ENCODE results near the gene DEFB118. TPM values are rescaled to one million over a fixed set of nuclear protein-coding genes. Genes with fewer than 3 reads are reported as not detected.

The DEFB118 gene
- total RNA-seq, 2 donors from 2014 or later: not detected

GRCh38 chr20:31414381-31414780 is 46.0 kb downstream of the DEFB118 start:
- peaks cover 24% of the 10 kb centered on the region for H3K27me3 Mint-ChIP-seq (ENCODE audit: low read depth)
- H3K36me3 Mint-ChIP-seq (ENCODE audit: insufficient read depth in 2 of 2): no peaks in the 10 kb centered on the region
- peaks cover 2 to 5% of the 10 kb centered on the region in 2 donors for H3K9me3 Mint-ChIP-seq
- H3K4me3 Mint-ChIP-seq: no peak overlapping the region
- no peaks in the 10 kb centered on the region for H3K4me1 Mint-ChIP-seq (ENCODE audit: low read depth)
- ATAC-seq (replicated peaks in 1 of 2) (no peak), DNase-seq (no peak)
- no peak overlapping the region for H3K27ac Mint-ChIP-seq

DNA sequence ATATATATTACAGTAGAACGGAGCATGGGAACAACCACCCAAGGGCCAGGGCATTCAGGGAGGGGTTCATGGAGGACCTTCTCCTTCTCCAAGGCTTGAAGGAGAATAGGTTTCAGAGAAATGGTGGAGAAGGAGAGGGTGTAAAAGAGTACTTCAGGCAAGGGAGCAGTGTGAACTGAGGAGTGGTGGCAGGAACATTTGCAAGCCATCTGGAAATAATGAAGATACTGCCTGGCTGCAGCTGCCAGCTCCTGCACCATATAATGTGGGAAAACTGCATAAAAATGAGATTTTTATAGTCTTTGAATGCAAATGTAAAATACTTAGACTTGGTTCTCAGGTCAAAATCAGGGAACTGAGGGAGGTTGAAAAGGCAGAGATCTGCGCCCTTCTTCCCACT is 47.3 kb downstream of the DEFB118 start:
- Mint-ChIP-seq H3K36me3 (ENCODE audit: insufficient read depth in 2 of 2) (no peaks in the 10 kb centered on the region), H3K4me3 (no peak overlapping the region), H3K9me3 (peaks cover 0 to 4% of the 10 kb centered on the region in 2 donors), H3K4me1 (ENCODE audit: low read depth) (no peaks in the 10 kb centered on the region), H3K27ac (no peak overlapping the region), H3K27me3 (ENCODE audit: low read depth) (peaks cover 17% of the 10 kb centered on the region)
- ATAC-seq (replicated peaks in 1 of 2): no peak
- DNase-seq: no peak

DNA sequence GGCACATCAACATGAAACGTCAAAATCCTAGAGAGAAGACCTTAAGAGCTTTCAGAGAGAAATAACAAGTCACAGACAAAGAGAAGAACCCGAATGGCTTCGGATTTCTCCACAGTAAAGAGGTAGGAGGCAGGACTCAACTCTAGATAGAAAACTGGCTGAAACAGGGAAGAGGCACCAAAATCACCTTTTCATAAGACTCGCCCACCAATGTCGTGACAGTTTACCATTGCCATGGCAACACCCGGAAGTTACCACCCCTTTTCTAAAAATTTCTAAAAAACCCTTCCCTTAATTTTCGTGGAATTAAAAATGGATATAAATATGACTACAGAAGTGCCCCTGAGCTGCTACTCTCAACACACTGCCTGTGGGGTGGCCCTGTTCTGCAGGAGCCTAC is 49.9 kb downstream of the DEFB118 start:
- H3K9me3 Mint-ChIP-seq: peaks cover 0 to 3% of the 10 kb centered on the region in 2 donors
- no peaks in the 10 kb centered on the region for H3K4me1 Mint-ChIP-seq (ENCODE audit: low read depth)
- H3K27me3 Mint-ChIP-seq (ENCODE audit: low read depth): peaks cover 14% of the 10 kb centered on the region
- no peak overlapping the region for H3K4me3 Mint-ChIP-seq
- no peak overlapping the region for H3K27ac Mint-ChIP-seq
- no peak for DNase-seq
- no peak for ATAC-seq (replicated peaks in 1 of 2)
- no peaks in the 10 kb centered on the region for H3K36me3 Mint-ChIP-seq (ENCODE audit: insufficient read depth in 2 of 2)

Other genes with a start within 250 kb of the DEFB118 start
- gene DEFB115, start 110.9 kb upstream of the DEFB118 start, total RNA-seq: not detected
- gene DEFB116, start 60.0 kb upstream of the DEFB118 start, total RNA-seq: not detected
- not detected for gene DEFB119, start 22.0 kb downstream of the DEFB118 start, total RNA-seq
- gene DEFB121, start 37.6 kb downstream of the DEFB118 start, total RNA-seq: not detected
- gene DEFB123, start 72.0 kb downstream of the DEFB118 start, total RNA-seq: not detected
- not detected for gene DEFB124, start 106.5 kb downstream of the DEFB118 start, total RNA-seq
- gene REM1, start 106.7 kb downstream of the DEFB118 start, total RNA-seq: not detected
- 100 to 1,000 TPM; 131 to 146 TPM for gene HM13, start 145.8 kb downstream of the DEFB118 start, total RNA-seq
- gene ID1, start 236.7 kb downstream of the DEFB118 start, total RNA-seq: 1 to 10 TPM in 1 of 2 donors, under 1 TPM in 1; 0.84 to 2.0 TPM

Data from activated T-cell treated with anti-CD3 and anti-CD28 coated beads, Interleukin-2, amount 50 U/mL, for 72 hours (primary cell).